ENCODE measurements around the gene SNRPN. TPM values are rescaled to one million over a fixed set of nuclear protein-coding genes. Genes with fewer than 3 reads are reported as not detected.

The SNRPN gene
- 799 and 878 TPM in 2 replicates for polyA plus RNA-seq

GRCh38 chr15:24954783-24955530 is at the start of gene SNRPN, which contains the start of gene SNURF:
TSS of gene SNRPN (plus strand) at chr15:24954987. CDS start at chr15:24974454, 19,467 bp downstream.
TSS of gene SNURF (plus strand) at chr15:24954987. CDS start at chr15:24955049, 62 bp downstream.

Other genes with a start within 250 kb of the SNRPN start
- 13.8 and 19.7 TPM in 2 replicates for gene SNURF, start within 50 bp of the SNRPN start, polyA plus RNA-seq